Gastrocnemius medialis (tissue), 4 donors: ENCODE results near the gene CES2.
"Not testable (repeated sequence)": the region's sequence is repeated elsewhere in the genome, so short reads cannot be mapped to it uniquely, and the experiment has no call there.

Experiments used
- POLR2A ChIP-seq, 2 donors: fragments of 450-650 bp; IDR thresholded peaks; one replicate each; pipeline ENCODE4 v1.6.1; 2017; ENCODE audit warnings: antibody characterized with exemption in 2 of 2, mild to moderate bottlenecking in 2 of 2, moderate library complexity in 2 of 2
- TF ChIP-seq, protein P1 (sequence below), 5 experiments: fragments of 450-650 bp in 3 of 5; fragments of 200-600 bp in 2 of 5; sonication (generic) in 2 of 5; IDR thresholded peaks in 4 of 5; conservative IDR thresholded peaks in 1 of 5; 1 replicate in 4 of 5; 2 replicates in 1 of 5; pipeline ENCODE4 v1.5.1; 2016 to 2019; ENCODE audit warnings: antibody characterized with exemption in 5 of 5, mild to moderate bottlenecking in 3 of 5, moderate library complexity in 3 of 5

GRCh38 chr16:66993558-66993957 is 58.2 kb downstream of the CES2 start:
- TF ChIP-seq, protein P1, sequence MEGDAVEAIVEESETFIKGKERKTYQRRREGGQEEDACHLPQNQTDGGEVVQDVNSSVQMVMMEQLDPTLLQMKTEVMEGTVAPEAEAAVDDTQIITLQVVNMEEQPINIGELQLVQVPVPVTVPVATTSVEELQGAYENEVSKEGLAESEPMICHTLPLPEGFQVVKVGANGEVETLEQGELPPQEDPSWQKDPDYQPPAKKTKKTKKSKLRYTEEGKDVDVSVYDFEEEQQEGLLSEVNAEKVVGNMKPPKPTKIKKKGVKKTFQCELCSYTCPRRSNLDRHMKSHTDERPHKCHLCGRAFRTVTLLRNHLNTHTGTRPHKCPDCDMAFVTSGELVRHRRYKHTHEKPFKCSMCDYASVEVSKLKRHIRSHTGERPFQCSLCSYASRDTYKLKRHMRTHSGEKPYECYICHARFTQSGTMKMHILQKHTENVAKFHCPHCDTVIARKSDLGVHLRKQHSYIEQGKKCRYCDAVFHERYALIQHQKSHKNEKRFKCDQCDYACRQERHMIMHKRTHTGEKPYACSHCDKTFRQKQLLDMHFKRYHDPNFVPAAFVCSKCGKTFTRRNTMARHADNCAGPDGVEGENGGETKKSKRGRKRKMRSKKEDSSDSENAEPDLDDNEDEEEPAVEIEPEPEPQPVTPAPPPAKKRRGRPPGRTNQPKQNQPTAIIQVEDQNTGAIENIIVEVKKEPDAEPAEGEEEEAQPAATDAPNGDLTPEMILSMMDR (IDR thresholded peaks at IDR 0.05 in 4 of 5, conservative IDR thresholded peaks at IDR 0.05 in 1 of 5), result not testable (repeated sequence)
- TF ChIP-seq POLR2A (IDR thresholded peaks at IDR 0.05), result not testable (repeated sequence)
